MM.1S (cell line): ENCODE data around the gene SELENBP1.

Source experiments
- DNase-seq: peaks from one replicate; pipeline ENCODE4 v3.0.0-alpha.2; 2015
- H2AFZ ChIP-seq: fragments of 300-600 bp; sonication (generic); 2 replicates; pipeline ENCODE4 v1.6.0; 2016; ENCODE audit warnings: antibody characterized with exemption, low read length
- H3F3A ChIP-seq: fragments of 300-600 bp; sonication (generic); 2 replicates; pipeline ENCODE4 v1.6.1; 2016; ENCODE audit warnings: mild to moderate bottlenecking, antibody characterized with exemption, low read length, moderate library complexity, mixed read lengths; ENCODE audit not compliant: insufficient read depth
- H3K27ac ChIP-seq: fragments of 300-600 bp; sonication (generic); 2 replicates; pipeline ENCODE4 v1.5.1; 2016; ENCODE audit warnings: mild to moderate bottlenecking, low read length
- H3K27me3 ChIP-seq: fragments of 300-600 bp; sonication (generic); replicated peaks from 2 replicates; pipeline ENCODE4 v1.6.0; 2016; ENCODE audit warnings: low read length; ENCODE audit not compliant: insufficient read depth
- H3K36me3 ChIP-seq: fragments of 300-600 bp; sonication (generic); replicated peaks from 2 replicates; pipeline ENCODE4 v1.6.1; 2016; ENCODE audit warnings: mild to moderate bottlenecking, low read length, mixed read lengths; ENCODE audit not compliant: insufficient read depth
- H3K4me1 ChIP-seq: fragments of 300-600 bp; sonication (generic); 2 replicates; pipeline ENCODE4 v1.6.1; 2016; ENCODE audit warnings: low read length, mixed read lengths
- H3K4me2 ChIP-seq: fragments of 300-600 bp; sonication (generic); 2 replicates; pipeline ENCODE4 v1.6.0; 2016; ENCODE audit warnings: low read depth, low read length
- H3K4me3 ChIP-seq: fragments of 300-600 bp; sonication (generic); 2 replicates; pipeline ENCODE4 v1.5.1; 2016; ENCODE audit warnings: low read length, mixed read lengths
- H3K79me2 ChIP-seq: fragments of 300-600 bp; sonication (generic); 2 replicates; pipeline ENCODE4 v1.6.1; 2016; ENCODE audit warnings: mixed run types, low read length, mixed read lengths
- H3K9ac ChIP-seq: fragments of 300-600 bp; sonication (generic); 2 replicates; pipeline ENCODE4 v1.6.1; 2016; ENCODE audit warnings: low read length, mixed read lengths
- H3K9me2 ChIP-seq: fragments of 300-600 bp; sonication (generic); replicated peaks from 2 replicates; pipeline ENCODE4 v1.6.1; 2016; ENCODE audit warnings: mild to moderate bottlenecking, low read length, mixed read lengths; ENCODE audit not compliant: insufficient read depth
- H3K9me3 ChIP-seq: fragments of 300-600 bp; sonication (generic); replicated peaks from 2 replicates; pipeline ENCODE4 v1.6.1; 2016; ENCODE audit warnings: mild to moderate bottlenecking, low read length, mixed read lengths; ENCODE audit not compliant: insufficient read depth
- H4K20me1 ChIP-seq: fragments of 300-600 bp; sonication (generic); 2 replicates; pipeline ENCODE4 v1.6.1; 2016; ENCODE audit warnings: mild to moderate bottlenecking, low read length, moderate library complexity, mixed read lengths; ENCODE audit not compliant: insufficient read depth
- EZH2 ChIP-seq: fragments of 300-600 bp; sonication (generic); optimal IDR thresholded peaks from 2 replicates; pipeline ENCODE3; 2017; ENCODE audit warnings: low read depth, mild to moderate bottlenecking, antibody characterized with exemption, low read length, mixed read lengths
- EZH2phosphoT487 ChIP-seq: fragments of 300-600 bp; sonication (generic); IDR thresholded peaks from 2 replicates; pipeline ENCODE4 v1.6.1; 2018; ENCODE audit warnings: antibody characterized with exemption, low read length
- TF ChIP-seq, protein P1 (sequence below): fragments of 300-600 bp; sonication (generic); IDR thresholded peaks from 2 replicates; pipeline ENCODE4 v1.5.1; 2016; ENCODE audit warnings: antibody characterized with exemption, low read length, mixed read lengths

The SELENBP1 gene

DNA sequence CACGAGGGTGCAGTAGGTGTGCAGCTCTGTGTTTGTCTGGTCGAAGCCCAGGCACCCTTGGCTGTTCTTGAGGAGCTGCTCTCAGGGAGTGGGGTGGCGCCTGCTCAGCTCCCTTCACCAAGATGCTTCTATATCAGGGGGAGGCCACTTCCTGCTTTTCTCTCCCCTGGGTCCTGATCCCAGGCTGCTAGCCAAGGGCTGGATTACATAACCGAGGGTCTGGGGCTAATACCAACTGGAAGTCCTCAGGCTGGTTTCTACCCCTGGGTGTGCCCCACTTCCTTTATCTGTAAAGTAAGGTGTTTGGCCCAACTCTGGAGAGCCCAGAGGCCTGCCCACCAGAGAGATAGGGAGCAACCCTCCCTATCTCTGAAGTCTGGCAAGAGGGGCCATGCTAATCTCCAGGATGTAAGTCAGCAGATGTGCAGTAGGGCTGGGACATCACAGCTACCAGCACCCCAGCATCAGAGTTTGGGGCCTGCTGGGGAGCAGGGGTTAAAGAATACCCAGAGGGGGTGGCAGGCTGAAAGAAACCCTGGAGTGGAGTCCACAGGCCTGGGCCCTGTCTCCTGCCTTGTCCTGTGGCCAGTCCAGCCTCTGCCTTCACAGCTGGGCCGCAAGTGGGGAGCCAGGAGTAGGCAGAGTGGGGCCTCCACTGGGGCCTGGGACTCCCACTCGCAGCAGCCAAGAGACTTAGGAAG lies 2.1 kb downstream of the SELENBP1 start:
- Histone ChIP-seq H3K4me2 (no peak overlapping the region), H3K27ac (no peak overlapping the region), H3K9me2 (no peaks in the 10 kb centered on the region), H3K4me1 (no peaks in the 10 kb centered on the region), H3K9ac (no peak overlapping the region), H3K36me3 (no peaks in the 10 kb centered on the region), H3K9me3 (no peaks in the 10 kb centered on the region), H3K27me3 (no peaks in the 10 kb centered on the region), H3K4me3 (no peak overlapping the region), H3K79me2 (no peaks in the 10 kb centered on the region), H2AFZ (no peak overlapping the region), H3F3A (no peaks in the 10 kb centered on the region), H4K20me1 (no peaks in the 10 kb centered on the region)
- TF ChIP-seq EZH2phosphoT487, result no peak
- no peak for TF ChIP-seq EZH2
- TF ChIP-seq, protein P1, sequence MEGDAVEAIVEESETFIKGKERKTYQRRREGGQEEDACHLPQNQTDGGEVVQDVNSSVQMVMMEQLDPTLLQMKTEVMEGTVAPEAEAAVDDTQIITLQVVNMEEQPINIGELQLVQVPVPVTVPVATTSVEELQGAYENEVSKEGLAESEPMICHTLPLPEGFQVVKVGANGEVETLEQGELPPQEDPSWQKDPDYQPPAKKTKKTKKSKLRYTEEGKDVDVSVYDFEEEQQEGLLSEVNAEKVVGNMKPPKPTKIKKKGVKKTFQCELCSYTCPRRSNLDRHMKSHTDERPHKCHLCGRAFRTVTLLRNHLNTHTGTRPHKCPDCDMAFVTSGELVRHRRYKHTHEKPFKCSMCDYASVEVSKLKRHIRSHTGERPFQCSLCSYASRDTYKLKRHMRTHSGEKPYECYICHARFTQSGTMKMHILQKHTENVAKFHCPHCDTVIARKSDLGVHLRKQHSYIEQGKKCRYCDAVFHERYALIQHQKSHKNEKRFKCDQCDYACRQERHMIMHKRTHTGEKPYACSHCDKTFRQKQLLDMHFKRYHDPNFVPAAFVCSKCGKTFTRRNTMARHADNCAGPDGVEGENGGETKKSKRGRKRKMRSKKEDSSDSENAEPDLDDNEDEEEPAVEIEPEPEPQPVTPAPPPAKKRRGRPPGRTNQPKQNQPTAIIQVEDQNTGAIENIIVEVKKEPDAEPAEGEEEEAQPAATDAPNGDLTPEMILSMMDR, result no peak
- no peak for DNase-seq

GRCh38 chr1:151369621-151370048 lies 2.9 kb downstream of the SELENBP1 start:
- no peak overlapping the region for H3K4me3 ChIP-seq
- H3K4me2 ChIP-seq, result no peak overlapping the region
- H3K9ac ChIP-seq, result no peak overlapping the region
- H3K36me3 ChIP-seq, result no peaks in the 10 kb centered on the region
- TF ChIP-seq, protein P1, result no peak
- TF ChIP-seq EZH2 (no peak), EZH2phosphoT487 (no peak)
- no peaks in the 10 kb centered on the region for H4K20me1 ChIP-seq
- no peaks in the 10 kb centered on the region for H3F3A ChIP-seq
- no peak overlapping the region for H2AFZ ChIP-seq
- no peaks in the 10 kb centered on the region for H3K9me3 ChIP-seq
- H3K79me2 ChIP-seq, result no peaks in the 10 kb centered on the region
- no peaks in the 10 kb centered on the region for H3K4me1 ChIP-seq
- H3K9me2 ChIP-seq, result no peaks in the 10 kb centered on the region
- no peaks in the 10 kb centered on the region for H3K27me3 ChIP-seq
- H3K27ac ChIP-seq, result no peak overlapping the region
- no peak for DNase-seq

DNA sequence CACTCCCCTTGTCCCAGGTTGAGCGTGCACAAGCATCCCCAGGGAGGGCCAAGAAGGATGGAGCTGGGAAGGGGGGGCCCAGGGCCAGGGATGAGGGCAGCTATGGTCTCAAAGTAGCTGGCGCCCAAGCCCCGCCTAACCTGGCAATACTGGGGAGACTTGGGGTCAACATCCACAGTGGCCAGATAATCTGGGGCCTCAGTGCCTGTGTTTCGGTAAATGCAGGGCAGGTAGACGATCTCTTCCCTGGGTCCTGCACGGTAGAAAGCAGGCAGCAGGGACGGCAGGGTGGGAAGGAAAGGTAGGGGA lies 3.2 kb downstream of the SELENBP1 start:
- Histone ChIP-seq H3K79me2 (no peaks in the 10 kb centered on the region), H3K4me3 (no peak overlapping the region), H3K27me3 (no peaks in the 10 kb centered on the region), H3K27ac (no peak overlapping the region), H3K4me2 (no peak overlapping the region), H3K9ac (no peak overlapping the region), H3F3A (no peaks in the 10 kb centered on the region), H3K36me3 (no peaks in the 10 kb centered on the region), H3K4me1 (no peaks in the 10 kb centered on the region), H3K9me3 (no peaks in the 10 kb centered on the region), H3K9me2 (no peaks in the 10 kb centered on the region), H4K20me1 (no peaks in the 10 kb centered on the region), H2AFZ (no peak overlapping the region)
- TF ChIP-seq EZH2 (no peak), EZH2phosphoT487 (no peak)
- TF ChIP-seq, protein P1, result no peak
- no peak for DNase-seq
